Stimulated activated CD4-positive, alpha-beta T cell treated with anti-CD3 and anti-CD28 coated beads, Interleukin-12 subunit alpha, Interleukin-12 subunit beta, amount 100 ng/mL, for 24 hours (primary cell): ENCODE results near the gene ZNF274.
"Not testable (repeated sequence)": the region's sequence is repeated elsewhere in the genome, so short reads cannot be mapped to it uniquely, and the experiment has no call there.

Experiments
- DNase-seq, 2 experiments: peaks; one replicate each; pipeline ENCODE4 v3.0.0-alpha.2; 2020; ENCODE audit warnings: low read depth in 2 of 2

Gene ZNF274

GRCh38 chr19:58182989-58183816 lies at the start of gene ZNF274:
Gene ZNF274, plus strand, starts transcription at chr19:58183061. Its CDS starts 905 bp downstream, at chr19:58183966.
- DNase-seq, result peak; percentile 84 to 90

DNA sequence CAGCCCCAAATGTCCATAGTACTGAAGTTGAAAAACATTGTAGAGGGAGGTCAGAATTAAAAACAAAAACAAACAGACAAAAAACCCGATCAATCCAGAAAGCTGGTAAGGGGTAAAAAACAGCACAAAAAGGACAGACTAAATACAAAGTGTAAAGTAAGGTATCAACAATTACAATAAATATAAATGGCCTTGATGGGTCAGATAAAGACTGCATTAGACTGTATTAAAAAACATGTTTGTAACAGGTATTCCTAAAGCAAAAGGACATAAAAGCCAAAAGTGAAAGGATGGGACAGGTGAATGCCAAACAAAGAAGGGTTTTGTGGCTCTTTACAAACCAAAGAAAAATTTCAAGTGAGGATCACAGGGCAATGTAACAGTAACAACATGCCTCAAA lies 48.6 kb upstream of the ZNF274 start:
- no peak for DNase-seq

GRCh38 chr19:58145849-58146248 lies 37.0 kb upstream of the ZNF274 start:
- DNase-seq, result no peak

GRCh38 chr19:58147475-58147874 lies 35.4 kb upstream of the ZNF274 start:
- DNase-seq, result not testable (repeated sequence)

DNA sequence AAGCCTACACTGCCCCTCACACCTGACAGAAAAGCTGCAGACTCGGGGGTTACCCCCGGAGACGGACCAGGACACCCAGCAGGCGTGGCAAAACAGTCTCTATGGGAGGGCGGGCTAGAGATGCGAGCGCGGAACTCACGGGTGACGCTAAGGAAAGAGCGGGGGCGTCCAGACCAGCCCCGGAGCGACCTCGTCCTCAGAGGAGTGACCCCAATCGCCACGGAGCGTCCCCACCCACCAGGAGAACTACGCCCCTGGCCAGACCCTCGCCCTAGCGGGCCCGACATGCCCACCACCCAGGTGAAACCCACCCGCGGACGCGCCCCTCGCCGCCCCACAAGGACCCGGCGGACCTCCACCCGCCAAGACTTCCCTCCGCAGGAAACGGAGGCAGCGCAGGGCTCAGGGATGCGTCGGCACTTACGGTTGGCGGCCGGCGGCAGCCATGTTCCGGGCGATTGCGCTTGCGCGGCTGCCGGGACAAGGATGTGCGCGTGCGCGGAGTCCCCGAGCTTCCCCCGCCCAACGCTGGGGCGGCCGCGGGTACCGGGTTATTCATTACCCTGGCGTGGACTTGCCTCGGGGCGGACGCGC lies 32.4 kb upstream of the ZNF274 start, which contains the start of gene ZNF329:
ZNF329 (minus strand) TSS at position 462 of the 594 bp plus-strand sequence. CDS start 21,286 bp downstream, outside the sequence.
- DNase-seq, result peak; percentile 88 to 91

DNA sequence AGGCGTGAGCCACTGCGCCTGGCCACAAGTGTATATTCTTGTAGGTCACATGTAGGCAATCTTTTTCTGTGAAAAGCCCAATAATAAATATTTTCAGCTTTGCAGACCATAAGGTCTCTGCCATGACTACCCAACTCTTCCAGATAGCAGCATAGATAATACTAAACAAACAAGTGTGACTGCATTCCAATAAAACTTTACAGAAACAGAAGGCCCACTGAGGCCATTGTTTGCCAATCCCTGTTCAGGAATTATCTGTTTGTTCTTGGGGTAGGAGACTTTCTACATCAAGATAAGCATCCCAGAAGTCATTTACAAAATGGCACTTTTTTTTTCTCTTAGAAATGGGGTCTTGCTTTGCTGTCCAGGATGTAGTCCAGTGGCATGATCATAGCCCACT lies 29.5 kb upstream of the ZNF274 start:
- no peak for DNase-seq

- no peak for DNase-seq
These were observed 28.6 kb upstream of the ZNF274 start for GRCh38 chr19:58154287-58154678.

DNA sequence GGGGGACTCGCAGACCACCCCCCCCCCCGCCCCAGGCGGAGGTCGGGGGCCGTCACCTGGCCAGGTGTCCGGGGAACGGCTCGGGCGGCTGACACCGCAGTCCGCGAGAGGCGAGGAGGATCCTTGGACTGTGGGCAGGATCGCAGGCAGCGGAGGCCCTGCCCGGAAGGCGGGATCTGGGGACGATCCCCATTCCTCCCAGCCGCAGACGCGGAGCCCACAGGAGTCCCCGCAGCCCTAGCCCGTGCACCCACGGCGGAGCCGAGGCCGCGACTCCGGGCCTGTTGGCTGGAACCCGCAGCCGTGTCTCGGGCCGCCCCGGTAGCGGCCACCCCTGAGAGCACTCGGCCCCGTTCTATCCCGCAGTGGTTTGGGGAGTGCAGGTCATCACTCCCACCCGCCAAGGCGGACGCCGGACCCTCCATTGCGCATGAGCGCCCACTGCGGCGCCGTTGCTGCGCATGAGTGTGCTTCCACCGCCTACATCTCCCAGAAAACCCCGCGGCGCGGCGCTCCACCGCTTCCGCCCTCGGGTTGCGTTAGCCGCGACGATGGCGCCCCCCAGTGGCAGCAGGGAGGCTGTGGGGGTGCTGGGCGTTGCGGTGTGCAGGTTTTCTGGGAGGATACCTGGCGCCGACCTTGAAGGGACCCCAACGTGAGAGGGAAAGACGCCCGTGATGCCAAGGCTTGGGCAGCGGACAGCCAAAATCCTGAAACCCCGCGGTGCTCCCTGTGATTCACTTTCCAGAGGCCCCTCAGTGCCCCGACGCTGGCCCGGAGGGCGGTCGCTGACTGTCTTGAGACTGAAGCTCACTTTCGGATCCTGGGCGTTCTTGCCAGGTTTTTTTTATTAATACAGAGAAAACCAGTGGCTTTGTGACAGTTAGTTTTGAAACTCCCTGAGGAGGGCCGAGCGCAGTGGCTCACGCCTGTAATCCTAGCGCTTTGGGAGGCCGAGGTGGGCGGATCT lies 27.9 kb upstream of the ZNF274 start:
- DNase-seq, result peak; percentile 96

DNA sequence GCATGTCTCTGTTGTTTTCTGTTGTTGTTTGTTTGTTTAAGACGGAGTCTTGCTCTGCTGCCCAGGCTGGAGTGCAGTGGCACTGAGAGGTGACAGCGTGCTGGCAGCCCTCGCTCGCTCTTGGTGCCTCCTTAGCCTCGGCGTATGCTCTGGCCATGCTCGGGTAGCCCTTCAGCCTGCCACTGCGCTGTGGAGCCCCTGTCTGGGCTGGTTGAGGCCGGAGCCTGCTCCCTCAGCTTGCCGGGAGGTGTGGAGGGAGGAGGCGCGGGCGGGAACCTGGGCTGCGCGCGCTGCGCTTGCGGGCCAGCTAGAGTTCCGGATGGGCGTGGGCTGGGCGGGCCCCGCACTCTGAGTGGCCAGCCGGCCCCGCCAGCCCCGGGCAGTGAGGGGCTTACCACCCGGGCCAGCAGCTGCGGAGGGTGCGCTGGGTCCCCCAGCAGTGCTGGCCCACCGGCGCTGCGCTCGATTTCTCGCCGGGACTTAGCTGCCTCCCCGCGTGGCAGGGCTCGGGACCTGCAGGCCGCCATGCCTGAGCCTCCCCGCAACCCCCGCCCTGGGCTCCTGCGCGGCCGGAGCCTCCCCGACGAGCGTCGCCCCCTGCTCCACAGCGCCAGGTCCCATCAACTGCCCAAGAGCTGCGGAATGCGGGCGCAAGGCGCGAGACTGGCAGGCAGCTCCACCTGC lies 25.7 kb upstream of the ZNF274 start:
- DNase-seq, result no peak

DNA sequence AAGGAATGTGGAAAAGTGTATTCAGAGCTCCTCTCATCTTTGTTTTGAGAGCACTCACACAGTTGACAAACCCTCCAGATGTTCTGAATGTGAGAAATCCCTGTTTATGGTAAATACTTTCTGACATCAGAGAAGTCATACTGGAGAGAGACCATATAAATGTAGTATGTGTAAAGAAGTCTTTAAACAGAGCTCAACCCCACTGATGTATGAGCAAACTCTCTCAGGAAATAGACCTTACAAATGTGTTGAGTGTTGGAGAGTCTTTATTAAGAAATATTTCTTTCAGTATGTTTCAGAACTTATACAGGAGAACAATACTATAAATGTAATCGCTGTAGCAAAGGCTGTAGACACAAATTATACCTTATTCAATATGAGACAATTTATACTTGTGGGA lies 16.6 kb upstream of the ZNF274 start:
- no peak for DNase-seq

DNA sequence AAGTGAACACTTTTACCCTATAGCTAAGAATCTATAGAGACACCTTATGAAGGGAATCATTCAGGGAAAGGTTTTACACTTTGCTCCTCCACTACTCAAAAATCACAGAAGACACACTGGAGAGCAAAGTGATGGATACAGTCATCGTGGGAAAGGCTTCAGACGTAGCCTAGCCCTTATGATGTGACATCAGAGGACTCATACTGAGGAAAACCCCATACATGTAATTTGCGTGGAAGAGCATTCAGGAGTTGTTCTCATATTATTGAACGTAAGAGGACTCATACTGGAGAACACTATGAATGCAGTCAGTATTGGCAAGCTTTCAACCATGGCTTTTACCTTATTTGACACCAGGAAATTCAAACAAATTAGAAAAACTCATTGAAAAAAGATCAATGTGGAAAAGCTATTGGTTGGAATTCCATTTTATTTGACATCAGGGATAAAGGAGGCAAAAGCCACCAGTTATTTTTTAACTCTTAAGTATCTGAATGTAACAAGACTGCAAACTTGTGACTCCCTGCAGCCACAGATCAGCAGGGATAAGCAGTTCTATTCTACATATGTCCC lies 16.1 kb upstream of the ZNF274 start:
- no peak for DNase-seq

DNA sequence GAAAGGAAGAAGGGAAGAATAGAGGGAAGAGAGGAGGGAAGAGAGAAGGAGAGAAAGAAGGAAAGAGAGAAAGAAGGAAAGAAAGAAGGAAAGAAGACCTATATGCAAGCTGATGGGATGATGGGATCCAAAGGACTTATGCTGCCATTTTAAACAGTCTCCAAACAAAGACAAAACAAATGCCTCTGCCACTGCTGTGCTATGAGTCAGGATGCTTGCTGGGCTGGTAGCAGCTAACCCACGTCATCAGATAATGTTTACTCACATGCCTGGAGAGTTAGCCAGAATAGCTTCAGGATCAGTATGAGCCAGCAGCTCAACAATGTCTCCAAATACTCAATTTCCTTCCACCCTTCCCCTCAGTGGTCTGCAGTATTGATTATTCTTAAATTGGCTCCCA lies 12.0 kb upstream of the ZNF274 start:
- DNase-seq, result no peak

DNA sequence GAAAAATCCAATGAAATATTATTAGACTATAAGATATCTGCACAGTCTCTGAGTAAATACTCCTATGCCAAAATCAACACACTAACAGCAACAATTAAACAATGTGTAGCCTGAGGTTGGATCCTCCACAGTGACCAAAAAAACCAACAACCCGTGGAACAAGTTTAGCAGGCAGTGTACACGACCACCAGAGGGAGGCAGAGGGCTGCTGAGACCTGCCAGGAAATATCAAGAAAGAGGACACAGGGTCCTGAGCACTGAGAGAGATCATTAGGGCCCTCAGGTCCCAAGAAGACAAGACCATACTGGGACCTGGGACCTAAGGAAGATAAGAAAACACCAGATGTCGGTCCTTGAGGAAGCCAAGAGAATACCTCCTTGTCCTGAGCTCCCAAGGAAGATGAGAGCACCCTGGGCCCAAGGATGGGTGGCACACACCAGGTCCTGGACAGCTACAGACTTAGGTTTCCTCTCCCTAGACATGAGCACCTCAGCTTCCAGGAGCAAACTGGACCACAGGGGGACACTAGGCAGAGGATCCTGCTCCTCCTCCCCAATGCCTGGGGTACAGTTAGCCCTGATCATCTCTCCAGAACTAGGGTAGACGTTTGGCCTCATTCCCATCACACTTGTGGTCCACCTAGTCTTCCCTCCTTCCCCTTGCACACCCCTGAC lies 822 bp upstream of the ZNF274 start:
- DNase-seq, result peak; percentile 23 to 52

DNA sequence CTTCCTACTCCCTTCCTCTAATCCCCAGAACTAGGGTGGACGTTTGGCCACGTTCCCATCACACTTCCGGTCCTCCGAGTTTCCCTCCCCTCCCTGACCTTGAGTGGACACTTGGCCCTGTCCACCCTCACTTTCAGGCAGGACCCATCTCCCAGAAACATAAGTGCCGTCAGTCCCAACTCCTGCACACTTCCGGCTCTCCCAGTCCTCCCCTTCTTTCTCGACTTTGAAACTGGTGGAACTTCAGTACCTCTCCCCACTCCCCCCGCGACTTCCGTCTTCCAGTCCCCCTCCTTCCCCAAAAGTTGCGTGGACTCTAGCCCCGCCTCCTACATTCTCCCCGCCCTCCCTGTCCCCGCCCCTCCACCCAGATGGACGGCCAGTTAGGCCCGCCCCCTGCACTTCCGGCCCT lies 278 bp upstream of the ZNF274 start:
- peak in 1 of 2 experiments; percentile 71 for DNase-seq

DNA sequence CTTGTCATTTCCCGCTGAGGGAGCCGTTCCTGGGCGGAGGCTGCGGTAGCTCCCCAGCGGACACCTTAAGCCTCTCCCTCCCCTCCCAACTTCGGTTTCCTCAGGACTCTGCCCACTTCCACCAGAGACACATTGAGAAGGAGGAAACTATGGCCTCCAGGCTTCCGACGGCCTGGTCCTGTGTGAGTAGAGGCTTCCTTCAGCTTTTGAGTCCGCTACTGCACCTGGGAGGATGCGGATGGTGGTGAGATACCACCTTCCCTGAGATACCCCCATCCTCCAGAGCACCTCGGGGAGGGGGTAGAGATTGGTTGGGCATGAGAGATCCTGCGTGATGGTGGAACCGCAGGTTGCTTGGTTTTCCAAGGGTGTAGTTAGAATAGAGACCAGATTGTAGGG lies 955 bp downstream of the ZNF274 start:
- DNase-seq, result no peak

- DNase-seq, result no peak
These were observed 14.2 kb downstream of the ZNF274 start for GRCh38 chr19:58196901-58197616.

GRCh38 chr19:58203814-58204475 lies 21.1 kb downstream of the ZNF274 start:
- no peak for DNase-seq

GRCh38 chr19:58204566-58204965 lies 21.7 kb downstream of the ZNF274 start:
- DNase-seq, result no peak

GRCh38 chr19:58209577-58209976 lies 26.7 kb downstream of the ZNF274 start:
- DNase-seq, result no peak
